ENCODE measurements around the gene HSD17B1. TPM values are rescaled to one million over a fixed set of nuclear protein-coding genes. Genes with fewer than 3 reads are reported as not detected.

Gene HSD17B1
- total RNA-seq, 1 experiment from 2014 or later = 1.5 TPM

- Histone ChIP-seq H3K27me3 (ENCODE audit: insufficient read depth, low read length) (no peaks in the 10 kb centered on the region), H3K79me2 (ENCODE audit: insufficient read depth, low read length) (peaks cover 4% of the 10 kb centered on the region; the same call in 1 of the 2 replicates)
- no peak overlapping the region for H3K27ac Mint-ChIP-seq
These were observed 6.4 kb downstream of the HSD17B1 start for GRCh38 chr17:42559075-42559474.

More at GRCh38 chr17:42559075-42559474, 6.4 kb downstream of the HSD17B1 start:
- Histone ChIP-seq H3K56ac (ENCODE audit: insufficient read length, low read depth, low read length) (no peak overlapping the region), H2BK15ac (ENCODE audit: low read depth, low read length) (no peak overlapping the region), H3K4ac (ENCODE audit: low read depth, low read length) (no peak overlapping the region), H3K4me2 (ENCODE audit: insufficient read depth, insufficient read length, low read length) (no peak overlapping the region), H2AFZ (ENCODE audit: low read length) (no peak overlapping the region), H3K14ac (ENCODE audit: insufficient read depth, low read length) (no peak overlapping the region), H2BK120ac (ENCODE audit: low read depth, low read length, poor library complexity, severe bottlenecking) (no peak overlapping the region), H2AK5ac (ENCODE audit: insufficient read length, low read length) (no peak overlapping the region), H2BK12ac (ENCODE audit: insufficient read length, low read depth, low read length) (no peak overlapping the region), H3K9ac (ENCODE audit: extremely low read depth, insufficient read length, low read length) (no peak overlapping the region), H4K8ac (replicated peaks; ENCODE audit: insufficient read length, low read depth, low read length) (no peak overlapping the region), H3K27ac (ENCODE audit: insufficient read length, low read depth, low read length) (no peak overlapping the region), H3T11ph (ENCODE audit: low read length) (no peak overlapping the region), H4K20me1 (ENCODE audit: control insufficient read depth, insufficient read depth, insufficient read length) (no peaks in the 10 kb centered on the region), H2BK5ac (ENCODE audit: insufficient read length, low read length) (no peak overlapping the region), H3K23ac (ENCODE audit: insufficient read length, low read depth, low read length) (no peak overlapping the region), H4K5ac (ENCODE audit: insufficient read length, low read depth, low read length) (no peak overlapping the region), H4K91ac (ENCODE audit: insufficient read length, low read depth, low read length) (no peak overlapping the region), H3K23me2 (ENCODE audit: insufficient read length, low read depth, low read length, poor library complexity, severe bottlenecking) (peaks cover 14% of the 10 kb centered on the region), H3K4me1 (ENCODE audit: insufficient read depth, low read length) (no peaks in the 10 kb centered on the region), H3K79me1 (ENCODE audit: insufficient read depth, low read depth, low read length, poor library complexity, severe bottlenecking) (peaks cover 4% of the 10 kb centered on the region), H2BK20ac (ENCODE audit: low read depth, low read length, poor library complexity, severe bottlenecking) (no peak overlapping the region), H3K9me3 (ENCODE audit: control insufficient read depth, low read depth, low read length) (no peaks in the 10 kb centered on the region), H3K18ac (ENCODE audit: insufficient read length, low read depth, low read length) (no peak overlapping the region)
- Mint-ChIP-seq H3K4me3 (no peak overlapping the region), H3K27me3 (ENCODE audit: low read depth) (no peaks in the 10 kb centered on the region), H3K9me3 (no peaks in the 10 kb centered on the region), H3K4me1 (peaks cover 19 to 31% of the 10 kb centered on the region in 2 experiments), H3K36me3 (ENCODE audit: insufficient read depth in 1 of 3, low read depth in 3 of 3) (peaks cover 3 to 7% (median 7%) of the 10 kb centered on the region in 3 experiments; a peak in 4 of 7 replicates)
- TF ChIP-seq CTCF (conservative IDR thresholded peaks at IDR 0.05) = no peak
- DNase-seq = no peak
- no CpG with 5 or more reads among the region's 6 CpGs for WGBS (ENCODE audit: extremely low coverage, insufficient read length, low lambda C conversion rate)
